Breast epithelium (tissue), 4 donors: ENCODE data around the gene MYPOP. TPM values are rescaled to one million over a fixed set of nuclear protein-coding genes. Genes with fewer than 3 reads are reported as not detected.

Experiments used
- DNase-seq, 2 donors: peaks; one replicate each; pipeline ENCODE4 v3.0.0-alpha.2; 2019; ENCODE audit warnings: low spot score in 2 of 2
- H3K27ac ChIP-seq, 2 donors: fragments of 200-600 bp; sonication (generic) in 1 of 2; one replicate each; pipeline ENCODE4 v1.5.1; 2016 to 2019; ENCODE audit warnings: mild to moderate bottlenecking in 1 of 2
- H3K27me3 ChIP-seq, 2 donors: fragments of 200-600 bp; sonication (generic) in 1 of 2; one replicate each; pipeline versions ENCODE4 v1.5.1 to v1.6.0; 2017 to 2019; ENCODE audit warnings: control low read depth in 1 of 2, mild to moderate bottlenecking in 1 of 2
- H3K36me3 ChIP-seq: fragments of 200-600 bp; one replicate; pipeline ENCODE4 v1.5.1; 2019
- H3K4me1 ChIP-seq, 2 donors: fragments of 200-600 bp; sonication (generic); one replicate each; pipeline ENCODE4 v1.5.1; 2016 to 2019; ENCODE audit warnings: control low read depth in 1 of 2
- H3K4me3 ChIP-seq, 3 donors: fragments of 200-600 bp; sonication (generic); 1 replicate in 2 of 3; 2 replicates in 1 of 3; pipeline ENCODE4 v1.5.1; 2016 to 2019; ENCODE audit warnings: mild to moderate bottlenecking in 3 of 3, moderate library complexity in 2 of 3
- H3K9me3 ChIP-seq, 2 donors: fragments of 200-600 bp; sonication (generic) in 1 of 2; one replicate each; pipeline ENCODE4 v1.5.1; 2016 to 2019; ENCODE audit warnings: control low read depth in 1 of 2
- POLR2A ChIP-seq: fragments of 450-650 bp; IDR thresholded peaks from one replicate; pipeline ENCODE4 v1.6.1; 2016; ENCODE audit warnings: antibody characterized with exemption, mild to moderate bottlenecking, moderate library complexity
- POLR2AphosphoS5 ChIP-seq, 3 donors: sonication (generic); formaldehyde crosslinking; IDR thresholded peaks; one replicate each; pipeline ENCODE4 v1.6.1; 2017; ENCODE audit warnings: antibody characterized with exemption in 3 of 3
- intact Hi-C: fragments of 100-400 bp; cut with DNase I; formaldehyde crosslinking; loops from one replicate; pipeline ENCODE4 v1.15.1; 2023; ENCODE audit warnings: low total_unique reads
- total RNA-seq, 3 donors: library from RNA; depleted of rRNA; stranded (reverse); fragments of >200 nt; gene quantifications; one replicate each; pipeline ENCODE4 v1.1.0, GENCODE V29; 2016
- TF ChIP-seq, protein P1 (sequence below), 3 donors: fragments of 450-650 bp; IDR thresholded peaks; one replicate each; pipeline ENCODE4 v1.5.1; 2016 to 2017; ENCODE audit warnings: antibody characterized with exemption in 3 of 3, mild to moderate bottlenecking in 3 of 3, moderate library complexity in 3 of 3

Gene MYPOP
- total RNA-seq, 3 donors from 2014 or later, result 2.0 to 5.9 (median 2.4) TPM

- H3K9me3 ChIP-seq, result no peaks in the 10 kb centered on the region
- intact Hi-C loops, result no loop called here
- no peak for DNase-seq
Observed at GRCh38 chr19:45865269-45865948, 37.0 kb downstream of the MYPOP start.

GRCh38 chr19:45864629-45865082 is 37.8 kb downstream of the MYPOP start:
- DNase-seq, result no peak
- Histone ChIP-seq H3K9me3 (no peaks in the 10 kb centered on the region), H3K4me3 (peak overlapping the region in 2 of 3 donors; percentile 87 to 94), H3K36me3 (no peaks in the 10 kb centered on the region), H3K27ac (no peak overlapping the region), H3K27me3 (peaks cover 0 to 6% of the 10 kb centered on the region in 2 donors), H3K4me1 (no peaks in the 10 kb centered on the region)
- intact Hi-C loops, result loop anchor here (5.0 kb wide), 1 partner anchor 1248 kb away; the partner anchor contains the start of gene ZC3H4
- TF ChIP-seq, protein P1, sequence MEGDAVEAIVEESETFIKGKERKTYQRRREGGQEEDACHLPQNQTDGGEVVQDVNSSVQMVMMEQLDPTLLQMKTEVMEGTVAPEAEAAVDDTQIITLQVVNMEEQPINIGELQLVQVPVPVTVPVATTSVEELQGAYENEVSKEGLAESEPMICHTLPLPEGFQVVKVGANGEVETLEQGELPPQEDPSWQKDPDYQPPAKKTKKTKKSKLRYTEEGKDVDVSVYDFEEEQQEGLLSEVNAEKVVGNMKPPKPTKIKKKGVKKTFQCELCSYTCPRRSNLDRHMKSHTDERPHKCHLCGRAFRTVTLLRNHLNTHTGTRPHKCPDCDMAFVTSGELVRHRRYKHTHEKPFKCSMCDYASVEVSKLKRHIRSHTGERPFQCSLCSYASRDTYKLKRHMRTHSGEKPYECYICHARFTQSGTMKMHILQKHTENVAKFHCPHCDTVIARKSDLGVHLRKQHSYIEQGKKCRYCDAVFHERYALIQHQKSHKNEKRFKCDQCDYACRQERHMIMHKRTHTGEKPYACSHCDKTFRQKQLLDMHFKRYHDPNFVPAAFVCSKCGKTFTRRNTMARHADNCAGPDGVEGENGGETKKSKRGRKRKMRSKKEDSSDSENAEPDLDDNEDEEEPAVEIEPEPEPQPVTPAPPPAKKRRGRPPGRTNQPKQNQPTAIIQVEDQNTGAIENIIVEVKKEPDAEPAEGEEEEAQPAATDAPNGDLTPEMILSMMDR (IDR thresholded peaks at IDR 0.05), result no peak

More at GRCh38 chr19:45865269-45865948, 37.0 kb downstream of the MYPOP start:
- H3K36me3 ChIP-seq, result no peaks in the 10 kb centered on the region
- H3K4me3 ChIP-seq, result no peak overlapping the region
- TF ChIP-seq, protein P1 (IDR thresholded peaks at IDR 0.05), result no peak
- no peak for TF ChIP-seq POLR2AphosphoS5 (IDR thresholded peaks at IDR 0.05)
- TF ChIP-seq POLR2A, result no peak
- H3K4me1 ChIP-seq, result no peaks in the 10 kb centered on the region
- H3K27me3 ChIP-seq, result peaks cover 0 to 6% of the 10 kb centered on the region in 2 donors
- no peak overlapping the region for H3K27ac ChIP-seq

- intact Hi-C loops, result loop anchor here (5.0 kb wide), 1 partner anchor 1248 kb away; the partner anchor contains the start of gene ZC3H4
- no peak for DNase-seq
Observed at GRCh38 chr19:45863840-45864628, 38.4 kb downstream of the MYPOP start, which contains the start of gene FOXA3. Gene FOXA3, plus strand, starts transcription at chr19:45864326. Its CDS starts 131 bp downstream, at chr19:45864457.

DNA sequence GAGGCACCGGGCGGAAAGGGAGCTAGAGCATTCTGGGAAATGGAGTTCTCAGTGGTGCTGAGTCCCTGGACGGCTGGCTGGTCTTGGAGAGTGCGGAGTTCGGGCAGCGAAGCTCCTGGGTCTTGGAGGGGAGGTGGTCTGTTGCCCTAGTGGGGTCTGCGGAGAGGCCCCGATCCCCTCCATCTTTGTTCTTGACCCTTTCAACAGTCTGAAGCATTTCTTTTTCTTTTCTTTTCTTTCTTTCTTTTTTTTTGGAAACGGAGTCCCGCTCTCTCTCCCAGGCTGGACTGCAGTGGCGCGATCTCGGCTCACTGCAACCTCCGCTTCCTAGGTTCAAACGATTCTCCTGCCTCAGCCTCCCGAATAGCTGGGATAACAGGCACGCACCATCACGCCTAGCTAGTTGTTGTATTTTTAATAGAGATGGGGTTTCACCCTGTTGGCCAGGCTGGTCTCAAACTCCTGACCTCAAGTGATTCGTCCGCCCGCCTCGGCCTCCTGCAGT is 39.0 kb downstream of the MYPOP start:
- H3K36me3 ChIP-seq, result no peaks in the 10 kb centered on the region
- peaks cover 0 to 6% of the 10 kb centered on the region in 2 donors for H3K27me3 ChIP-seq
- peak overlapping the region; percentile 67 to 94 (median 87) for H3K4me3 ChIP-seq
- peak overlapping the region in 1 of 2 donors; percentile 88 for H3K27ac ChIP-seq
- no peaks in the 10 kb centered on the region for H3K9me3 ChIP-seq
- intact Hi-C loops, result loop anchor here (5.0 kb wide), 1 partner anchor 1249 kb away; the partner anchor contains the start of gene ZC3H4
- no peak for DNase-seq
- TF ChIP-seq POLR2AphosphoS5 (IDR thresholded peaks at IDR 0.05) (peak in 1 of 3 donors; percentile 3), POLR2A (no peak)
- TF ChIP-seq, protein P1 (IDR thresholded peaks at IDR 0.05), result no peak
- H3K4me1 ChIP-seq, result no peaks in the 10 kb centered on the region

More at GRCh38 chr19:45863840-45864628, 38.4 kb downstream of the MYPOP start, which contains the start of gene FOXA3:
- no peaks in the 10 kb centered on the region for H3K36me3 ChIP-seq
- TF ChIP-seq POLR2AphosphoS5 (IDR thresholded peaks at IDR 0.05) (no peak), POLR2A (no peak)
- TF ChIP-seq, protein P1 (IDR thresholded peaks at IDR 0.05), result peak; percentile 25 to 47 (median 31)
- H3K27me3 ChIP-seq, result peaks cover 0 to 6% of the 10 kb centered on the region in 2 donors
- H3K4me1 ChIP-seq, result no peaks in the 10 kb centered on the region
- H3K27ac ChIP-seq, result peak within 1 kb of the TSS in 1 of 2 donors; percentile 88
- H3K9me3 ChIP-seq, result no peaks in the 10 kb centered on the region
- H3K4me3 ChIP-seq, result peak within 1 kb of the TSS; percentile 67 to 94 (median 87)
